HG02763 (cell line): ENCODE results near the gene ROS1.

Experiments
- ATAC-seq: cut with Tn5 transposase; IDR thresholded peaks from one replicate; pipeline ENCODE4 v1.9.1; 2021; ENCODE audit warnings: mild to moderate bottlenecking, moderate library complexity; ENCODE audit not compliant: unreplicated experiment

The ROS1 gene

GRCh38 chr6:117441824-117442264, 16.1 kb upstream of the ROS1 start:
- ATAC-seq: no peak

- ATAC-seq: no peak
Observed at GRCh38 chr6:117440706-117441525, 15.2 kb upstream of the ROS1 start.

DNA sequence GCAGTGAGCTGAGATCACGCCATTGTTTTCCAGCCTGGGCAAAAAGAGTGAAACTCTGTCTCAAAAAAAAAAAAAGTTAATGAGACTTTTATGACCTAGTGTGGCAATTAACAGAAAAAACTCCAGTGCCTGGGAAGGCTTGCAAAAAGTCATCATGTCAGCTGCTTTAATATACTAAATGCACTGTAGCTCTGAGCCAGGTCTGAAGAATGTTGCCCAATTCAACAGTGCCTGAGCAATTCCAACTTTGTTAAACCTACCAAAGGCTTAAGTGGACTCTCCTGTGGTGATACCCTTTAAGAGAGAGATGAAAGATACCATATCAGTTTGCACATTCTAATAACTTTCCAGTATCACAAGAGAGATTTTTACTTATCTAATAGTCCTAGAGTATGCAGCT, 6.5 kb upstream of the ROS1 start:
- ATAC-seq: no peak

DNA sequence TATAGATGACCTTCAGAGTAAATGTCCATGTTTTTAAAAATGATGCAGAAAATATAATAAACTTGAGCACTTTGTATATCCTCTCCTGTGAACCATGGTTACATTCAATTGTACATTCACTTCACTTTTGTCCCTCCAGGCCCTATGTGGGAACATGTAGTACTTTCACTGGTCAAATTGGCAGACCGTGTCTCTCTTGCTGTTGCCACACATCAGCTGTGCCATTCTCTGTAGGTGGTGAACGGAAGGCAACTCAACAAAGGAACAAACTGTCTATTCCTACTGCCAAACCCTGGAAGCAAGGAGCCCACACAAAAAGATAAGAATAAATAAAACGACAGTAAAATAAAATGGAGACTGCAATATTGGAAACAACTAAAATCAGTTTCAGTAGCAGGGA, 2.0 kb downstream of the ROS1 start:
- no peak for ATAC-seq

DNA sequence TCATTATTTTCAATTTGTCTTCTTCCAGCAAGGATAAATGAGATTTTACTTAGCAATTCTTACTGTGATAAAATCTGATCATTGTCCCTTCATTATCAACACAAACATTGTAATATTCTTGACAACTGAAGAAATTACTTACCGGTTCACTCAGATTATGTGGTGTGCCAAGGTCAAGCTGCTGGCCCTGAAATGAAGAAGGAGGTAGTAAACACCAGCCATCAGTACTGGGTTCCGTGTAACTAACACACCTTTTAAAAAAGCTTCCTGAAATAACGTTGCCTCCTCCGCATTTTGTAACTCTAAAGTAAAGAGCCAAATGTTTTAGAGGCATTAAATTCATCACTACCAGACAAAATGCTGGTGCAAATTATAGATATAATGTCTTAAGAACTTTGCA, 7.4 kb downstream of the ROS1 start:
- no peak for ATAC-seq

GRCh38 chr6:117417851-117418250, 7.9 kb downstream of the ROS1 start:
- no peak for ATAC-seq

DNA sequence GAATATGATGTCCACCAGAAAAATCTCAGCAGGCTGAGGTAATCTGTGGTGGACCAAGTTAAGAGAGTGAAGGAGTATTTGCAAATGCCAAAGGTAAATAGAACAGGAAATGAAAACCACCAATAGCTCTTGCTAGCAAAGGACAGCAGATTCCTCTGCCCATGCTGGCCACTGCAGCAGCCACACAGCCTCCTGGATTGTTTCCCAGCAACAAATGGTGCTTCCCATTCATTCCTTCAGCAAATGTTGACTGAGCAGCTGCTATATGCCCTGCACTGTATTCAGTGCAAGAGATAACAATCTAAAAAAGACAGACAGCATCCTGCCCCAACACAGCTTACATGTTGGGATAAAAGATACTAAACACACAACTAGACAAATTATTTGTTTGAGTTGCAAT, 11.0 kb downstream of the ROS1 start:
- no peak for ATAC-seq

- ATAC-seq: no peak
Observed at GRCh38 chr6:117411474-117411873, 14.3 kb downstream of the ROS1 start.

DNA sequence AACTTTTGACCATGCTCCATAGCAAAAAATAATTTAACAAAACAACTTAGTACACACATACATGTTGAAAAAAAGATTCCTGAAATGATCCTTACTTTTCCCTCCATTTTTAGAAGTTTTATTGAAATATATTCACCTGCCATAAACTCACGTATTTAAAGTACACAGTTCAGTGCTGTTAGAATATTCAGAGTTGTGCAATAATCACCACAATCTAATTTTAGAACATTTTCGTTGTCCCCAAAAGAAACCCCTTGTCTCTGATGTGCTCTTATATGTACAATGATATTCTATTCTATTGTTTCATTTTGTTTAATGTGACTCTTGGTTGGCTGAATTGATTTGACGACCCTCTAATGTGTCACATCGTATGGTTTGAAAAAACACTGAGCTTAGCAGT, 15.9 kb downstream of the ROS1 start:
- no peak for ATAC-seq

DNA sequence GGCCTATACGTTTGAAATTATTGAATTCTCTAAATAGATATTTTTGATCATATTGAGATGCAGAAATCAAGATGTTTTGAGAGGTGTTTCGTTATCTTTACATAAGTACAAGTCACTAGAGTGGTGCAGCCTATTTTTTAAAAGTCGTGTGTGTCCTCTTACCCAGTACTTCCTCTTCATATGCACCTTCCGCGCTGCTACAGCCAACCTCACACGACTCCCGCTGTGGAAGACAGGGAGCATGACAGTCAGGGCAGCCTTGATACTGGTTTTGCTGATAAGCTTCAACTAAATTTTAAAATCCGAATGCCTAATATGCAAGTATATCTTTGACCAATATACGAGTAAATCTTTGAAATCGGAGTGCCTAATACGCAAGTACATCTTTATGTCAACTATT, 16.3 kb downstream of the ROS1 start:
- ATAC-seq: no peak

DNA sequence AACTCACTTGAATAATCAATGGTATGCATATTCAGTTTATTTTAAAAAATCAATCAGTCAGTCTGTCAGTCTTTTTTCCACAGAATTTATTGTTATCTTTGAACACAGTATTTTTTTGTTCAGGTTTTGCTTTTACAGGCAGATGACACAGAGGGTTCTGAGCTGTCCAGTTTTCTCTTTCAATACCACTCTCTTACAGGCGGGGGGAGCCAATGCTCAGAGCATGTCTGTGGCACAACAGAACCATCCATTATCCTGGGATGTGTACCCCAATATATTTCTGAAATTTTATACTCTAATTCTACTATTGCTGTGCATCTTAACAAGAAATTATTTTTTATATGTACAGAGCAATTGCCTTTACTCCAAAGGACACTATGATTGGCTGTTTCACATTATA, 21.2 kb downstream of the ROS1 start:
- no peak for ATAC-seq

GRCh38 chr6:117401799-117402198, 23.9 kb downstream of the ROS1 start:
- no peak for ATAC-seq

GRCh38 chr6:117399924-117400323, 25.8 kb downstream of the ROS1 start:
- no peak for ATAC-seq

- ATAC-seq: no peak
Observed at GRCh38 chr6:117399126-117399525, 26.6 kb downstream of the ROS1 start.

GRCh38 chr6:117397536-117398227, 28.1 kb downstream of the ROS1 start:
- ATAC-seq: no peak

- no peak for ATAC-seq
Observed at GRCh38 chr6:117396228-117396627, 29.5 kb downstream of the ROS1 start.

- no peak for ATAC-seq
Observed at GRCh38 chr6:117395164-117395563, 30.6 kb downstream of the ROS1 start.

GRCh38 chr6:117393045-117393444, 32.7 kb downstream of the ROS1 start:
- ATAC-seq: no peak

DNA sequence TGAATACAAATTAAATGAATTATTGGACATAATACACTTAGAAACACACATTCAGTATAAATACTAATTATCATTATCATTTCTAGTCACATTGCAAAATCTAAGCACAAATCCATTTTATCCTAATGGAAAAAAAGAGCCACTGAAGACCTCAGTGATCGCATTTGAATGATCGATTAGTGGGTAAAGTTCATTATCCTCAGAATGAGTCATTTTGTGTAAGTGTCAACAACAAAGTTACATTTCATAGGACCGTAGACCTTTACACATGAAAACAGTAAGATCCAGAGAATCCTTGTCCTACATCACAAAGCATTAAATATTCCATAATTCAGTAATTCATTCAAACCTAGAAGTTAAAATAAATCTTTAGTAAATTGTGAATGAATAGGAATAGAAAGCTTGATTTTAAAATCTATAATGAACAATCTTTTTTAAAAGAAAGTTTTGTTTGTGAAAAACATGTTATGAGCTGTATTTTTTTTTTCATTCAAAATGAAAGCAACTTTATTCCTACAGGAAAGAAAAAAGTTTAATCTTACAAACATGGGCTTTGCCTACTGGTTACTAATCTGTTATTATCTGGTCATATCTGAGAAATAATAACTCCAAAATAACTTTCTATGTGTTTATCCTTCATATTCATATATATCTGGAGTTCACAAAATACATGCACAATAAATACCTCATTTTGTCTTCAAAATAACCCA, 33.7 kb downstream of the ROS1 start:
- no peak for ATAC-seq

- no peak for ATAC-seq
Observed at GRCh38 chr6:117389227-117390057, 36.3 kb downstream of the ROS1 start.

DNA sequence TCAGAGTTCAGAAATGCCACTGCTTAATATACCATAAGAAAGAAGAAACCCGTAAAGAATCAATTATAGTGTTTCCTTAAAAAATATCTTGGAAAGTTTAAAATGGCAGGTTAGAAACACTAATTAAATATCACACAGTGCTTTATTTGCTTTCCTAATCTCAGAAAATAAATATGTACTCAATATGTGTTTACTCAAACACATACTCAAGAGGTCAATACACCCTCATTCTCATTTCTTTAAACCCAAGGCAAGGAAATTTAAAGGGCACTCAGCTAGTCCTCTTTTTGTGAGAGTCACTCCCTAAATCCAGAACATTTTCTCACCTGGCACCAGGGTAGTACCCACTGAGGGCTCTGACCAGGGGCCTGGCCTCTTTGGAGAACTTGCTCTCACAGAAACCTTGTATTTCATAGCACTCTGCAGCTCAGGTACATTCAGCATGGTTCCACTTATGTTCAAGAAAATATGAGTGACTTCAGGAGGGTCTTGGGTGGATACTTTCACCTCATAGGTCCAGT, 38.2 kb downstream of the ROS1 start:
- no peak for ATAC-seq
